GM23338 (cell line): Measurements from ENCODE around the gene DENND2C.

Source experiments
- CREB1 ChIP-seq: fragments of 250-450 bp; sonication (Bioruptor Pico); IDR thresholded peaks from 2 replicates; pipeline ENCODE4 v1.5.0; 2020; ENCODE audit warnings: low read depth, mild to moderate bottlenecking, moderate library complexity
- EZH2 ChIP-seq: fragments of 200-600 bp; sonication (generic); IDR thresholded peaks from one replicate; pipeline ENCODE4 v1.8.0; 2017; ENCODE audit warnings: antibody characterized with exemption, mild to moderate bottlenecking, low read depth; ENCODE audit not compliant: unreplicated experiment
- EZH2phosphoT487 ChIP-seq: fragments of 200-600 bp; sonication (generic); IDR thresholded peaks from one replicate; pipeline ENCODE4 v1.8.1; 2018; ENCODE audit warnings: antibody characterized with exemption; ENCODE audit not compliant: unreplicated experiment
- JUNB ChIP-seq: IDR thresholded peaks from one replicate; pipeline ENCODE4 v1.6.1; 2016; ENCODE audit warnings: antibody characterized with exemption; ENCODE audit not compliant: unreplicated experiment
- NANOG ChIP-seq: IDR thresholded peaks from 2 replicates; pipeline ENCODE4 v1.6.1; 2016; ENCODE audit warnings: antibody characterized with exemption, borderline replicate concordance
- POLR2AphosphoS5 ChIP-seq: IDR thresholded peaks from 2 replicates; pipeline ENCODE4 v1.6.1; 2016; ENCODE audit warnings: antibody characterized with exemption, low read depth
- STAT1 ChIP-seq: IDR thresholded peaks from one replicate; pipeline ENCODE4 v1.6.1; 2016; ENCODE audit warnings: antibody characterized with exemption; ENCODE audit not compliant: unreplicated experiment
- ZNF114 ChIP-seq: fragments of 250-450 bp; sonication (Bioruptor Pico); IDR thresholded peaks from 2 replicates; pipeline ENCODE4 v1.5.0; 2020; ENCODE audit warnings: mild to moderate bottlenecking, moderate library complexity
- ZNF331 ChIP-seq: fragments of 250-450 bp; sonication (Bioruptor Pico); IDR thresholded peaks from 2 replicates; pipeline ENCODE4 v1.5.0; 2020; ENCODE audit warnings: low read depth, mild to moderate bottlenecking, moderate library complexity
- TF ChIP-seq, protein P1 (sequence below), 2 experiments: fragments of 200-600 bp in 1 of 2; sonication (generic) in 1 of 2; conservative IDR thresholded peaks; 2 replicates each; pipeline versions ENCODE4 v1.5.1 to v1.6.1; 2016 to 2017; ENCODE audit warnings: antibody characterized with exemption in 2 of 2, low read depth in 2 of 2, mild to moderate bottlenecking in 2 of 2, moderate library complexity in 1 of 2
- TF ChIP-seq, protein P2 (sequence below): IDR thresholded peaks from 2 replicates; pipeline ENCODE4 v1.6.1; 2016; ENCODE audit warnings: antibody characterized with exemption
- TF ChIP-seq, protein P3 (sequence below): IDR thresholded peaks from one replicate; pipeline ENCODE4 v1.6.1; 2018; ENCODE audit warnings: antibody characterized with exemption; ENCODE audit not compliant: unreplicated experiment
- TF ChIP-seq, protein P4 (sequence below): fragments of 250-450 bp; sonication (Bioruptor Pico); IDR thresholded peaks from 2 replicates; pipeline ENCODE4 v1.5.0; 2020; ENCODE audit warnings: mild to moderate bottlenecking, moderate library complexity

DNA sequence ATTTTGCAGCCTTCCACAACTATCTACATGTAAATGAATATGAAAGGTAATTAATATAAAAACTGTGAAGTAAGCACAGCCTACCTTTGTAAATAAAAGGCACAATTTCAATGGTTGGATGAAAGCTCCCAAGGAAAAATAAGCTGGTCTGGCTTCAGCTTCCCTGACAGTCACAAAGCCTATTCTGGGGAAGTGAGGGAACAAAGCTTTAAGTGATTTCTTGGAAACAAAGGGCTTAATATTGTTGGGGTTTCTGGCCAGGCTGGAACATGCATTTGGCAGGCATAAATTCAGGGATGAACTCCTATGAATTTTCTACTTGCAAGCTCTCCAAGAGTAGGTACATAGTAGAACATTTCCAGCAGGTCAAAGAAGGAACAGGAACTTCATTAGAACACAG, 105.7 kb downstream of the DENND2C start:
- TF ChIP-seq, protein P1, sequence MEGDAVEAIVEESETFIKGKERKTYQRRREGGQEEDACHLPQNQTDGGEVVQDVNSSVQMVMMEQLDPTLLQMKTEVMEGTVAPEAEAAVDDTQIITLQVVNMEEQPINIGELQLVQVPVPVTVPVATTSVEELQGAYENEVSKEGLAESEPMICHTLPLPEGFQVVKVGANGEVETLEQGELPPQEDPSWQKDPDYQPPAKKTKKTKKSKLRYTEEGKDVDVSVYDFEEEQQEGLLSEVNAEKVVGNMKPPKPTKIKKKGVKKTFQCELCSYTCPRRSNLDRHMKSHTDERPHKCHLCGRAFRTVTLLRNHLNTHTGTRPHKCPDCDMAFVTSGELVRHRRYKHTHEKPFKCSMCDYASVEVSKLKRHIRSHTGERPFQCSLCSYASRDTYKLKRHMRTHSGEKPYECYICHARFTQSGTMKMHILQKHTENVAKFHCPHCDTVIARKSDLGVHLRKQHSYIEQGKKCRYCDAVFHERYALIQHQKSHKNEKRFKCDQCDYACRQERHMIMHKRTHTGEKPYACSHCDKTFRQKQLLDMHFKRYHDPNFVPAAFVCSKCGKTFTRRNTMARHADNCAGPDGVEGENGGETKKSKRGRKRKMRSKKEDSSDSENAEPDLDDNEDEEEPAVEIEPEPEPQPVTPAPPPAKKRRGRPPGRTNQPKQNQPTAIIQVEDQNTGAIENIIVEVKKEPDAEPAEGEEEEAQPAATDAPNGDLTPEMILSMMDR (conservative IDR thresholded peaks at IDR 0.05; ENCODE audit: low read depth in 2 of 2), result no peak
- no peak for TF ChIP-seq EZH2
- TF ChIP-seq POLR2AphosphoS5, result no peak
- TF ChIP-seq NANOG, result no peak
- TF ChIP-seq EZH2phosphoT487, result no peak
- TF ChIP-seq ZNF331 (CRISPR knock-in tag), result no peak
- TF ChIP-seq, protein P2, sequence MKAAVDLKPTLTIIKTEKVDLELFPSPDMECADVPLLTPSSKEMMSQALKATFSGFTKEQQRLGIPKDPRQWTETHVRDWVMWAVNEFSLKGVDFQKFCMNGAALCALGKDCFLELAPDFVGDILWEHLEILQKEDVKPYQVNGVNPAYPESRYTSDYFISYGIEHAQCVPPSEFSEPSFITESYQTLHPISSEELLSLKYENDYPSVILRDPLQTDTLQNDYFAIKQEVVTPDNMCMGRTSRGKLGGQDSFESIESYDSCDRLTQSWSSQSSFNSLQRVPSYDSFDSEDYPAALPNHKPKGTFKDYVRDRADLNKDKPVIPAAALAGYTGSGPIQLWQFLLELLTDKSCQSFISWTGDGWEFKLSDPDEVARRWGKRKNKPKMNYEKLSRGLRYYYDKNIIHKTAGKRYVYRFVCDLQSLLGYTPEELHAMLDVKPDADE, result no peak
- TF ChIP-seq JUNB, result no peak
- TF ChIP-seq, protein P3, sequence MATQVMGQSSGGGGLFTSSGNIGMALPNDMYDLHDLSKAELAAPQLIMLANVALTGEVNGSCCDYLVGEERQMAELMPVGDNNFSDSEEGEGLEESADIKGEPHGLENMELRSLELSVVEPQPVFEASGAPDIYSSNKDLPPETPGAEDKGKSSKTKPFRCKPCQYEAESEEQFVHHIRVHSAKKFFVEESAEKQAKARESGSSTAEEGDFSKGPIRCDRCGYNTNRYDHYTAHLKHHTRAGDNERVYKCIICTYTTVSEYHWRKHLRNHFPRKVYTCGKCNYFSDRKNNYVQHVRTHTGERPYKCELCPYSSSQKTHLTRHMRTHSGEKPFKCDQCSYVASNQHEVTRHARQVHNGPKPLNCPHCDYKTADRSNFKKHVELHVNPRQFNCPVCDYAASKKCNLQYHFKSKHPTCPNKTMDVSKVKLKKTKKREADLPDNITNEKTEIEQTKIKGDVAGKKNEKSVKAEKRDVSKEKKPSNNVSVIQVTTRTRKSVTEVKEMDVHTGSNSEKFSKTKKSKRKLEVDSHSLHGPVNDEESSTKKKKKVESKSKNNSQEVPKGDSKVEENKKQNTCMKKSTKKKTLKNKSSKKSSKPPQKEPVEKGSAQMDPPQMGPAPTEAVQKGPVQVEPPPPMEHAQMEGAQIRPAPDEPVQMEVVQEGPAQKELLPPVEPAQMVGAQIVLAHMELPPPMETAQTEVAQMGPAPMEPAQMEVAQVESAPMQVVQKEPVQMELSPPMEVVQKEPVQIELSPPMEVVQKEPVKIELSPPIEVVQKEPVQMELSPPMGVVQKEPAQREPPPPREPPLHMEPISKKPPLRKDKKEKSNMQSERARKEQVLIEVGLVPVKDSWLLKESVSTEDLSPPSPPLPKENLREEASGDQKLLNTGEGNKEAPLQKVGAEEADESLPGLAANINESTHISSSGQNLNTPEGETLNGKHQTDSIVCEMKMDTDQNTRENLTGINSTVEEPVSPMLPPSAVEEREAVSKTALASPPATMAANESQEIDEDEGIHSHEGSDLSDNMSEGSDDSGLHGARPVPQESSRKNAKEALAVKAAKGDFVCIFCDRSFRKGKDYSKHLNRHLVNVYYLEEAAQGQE, result no peak
- no peak for TF ChIP-seq STAT1
- no peak for TF ChIP-seq CREB1 (CRISPR knock-in tag)
- TF ChIP-seq ZNF114 (CRISPR knock-in tag), result no peak
- TF ChIP-seq, protein P4, sequence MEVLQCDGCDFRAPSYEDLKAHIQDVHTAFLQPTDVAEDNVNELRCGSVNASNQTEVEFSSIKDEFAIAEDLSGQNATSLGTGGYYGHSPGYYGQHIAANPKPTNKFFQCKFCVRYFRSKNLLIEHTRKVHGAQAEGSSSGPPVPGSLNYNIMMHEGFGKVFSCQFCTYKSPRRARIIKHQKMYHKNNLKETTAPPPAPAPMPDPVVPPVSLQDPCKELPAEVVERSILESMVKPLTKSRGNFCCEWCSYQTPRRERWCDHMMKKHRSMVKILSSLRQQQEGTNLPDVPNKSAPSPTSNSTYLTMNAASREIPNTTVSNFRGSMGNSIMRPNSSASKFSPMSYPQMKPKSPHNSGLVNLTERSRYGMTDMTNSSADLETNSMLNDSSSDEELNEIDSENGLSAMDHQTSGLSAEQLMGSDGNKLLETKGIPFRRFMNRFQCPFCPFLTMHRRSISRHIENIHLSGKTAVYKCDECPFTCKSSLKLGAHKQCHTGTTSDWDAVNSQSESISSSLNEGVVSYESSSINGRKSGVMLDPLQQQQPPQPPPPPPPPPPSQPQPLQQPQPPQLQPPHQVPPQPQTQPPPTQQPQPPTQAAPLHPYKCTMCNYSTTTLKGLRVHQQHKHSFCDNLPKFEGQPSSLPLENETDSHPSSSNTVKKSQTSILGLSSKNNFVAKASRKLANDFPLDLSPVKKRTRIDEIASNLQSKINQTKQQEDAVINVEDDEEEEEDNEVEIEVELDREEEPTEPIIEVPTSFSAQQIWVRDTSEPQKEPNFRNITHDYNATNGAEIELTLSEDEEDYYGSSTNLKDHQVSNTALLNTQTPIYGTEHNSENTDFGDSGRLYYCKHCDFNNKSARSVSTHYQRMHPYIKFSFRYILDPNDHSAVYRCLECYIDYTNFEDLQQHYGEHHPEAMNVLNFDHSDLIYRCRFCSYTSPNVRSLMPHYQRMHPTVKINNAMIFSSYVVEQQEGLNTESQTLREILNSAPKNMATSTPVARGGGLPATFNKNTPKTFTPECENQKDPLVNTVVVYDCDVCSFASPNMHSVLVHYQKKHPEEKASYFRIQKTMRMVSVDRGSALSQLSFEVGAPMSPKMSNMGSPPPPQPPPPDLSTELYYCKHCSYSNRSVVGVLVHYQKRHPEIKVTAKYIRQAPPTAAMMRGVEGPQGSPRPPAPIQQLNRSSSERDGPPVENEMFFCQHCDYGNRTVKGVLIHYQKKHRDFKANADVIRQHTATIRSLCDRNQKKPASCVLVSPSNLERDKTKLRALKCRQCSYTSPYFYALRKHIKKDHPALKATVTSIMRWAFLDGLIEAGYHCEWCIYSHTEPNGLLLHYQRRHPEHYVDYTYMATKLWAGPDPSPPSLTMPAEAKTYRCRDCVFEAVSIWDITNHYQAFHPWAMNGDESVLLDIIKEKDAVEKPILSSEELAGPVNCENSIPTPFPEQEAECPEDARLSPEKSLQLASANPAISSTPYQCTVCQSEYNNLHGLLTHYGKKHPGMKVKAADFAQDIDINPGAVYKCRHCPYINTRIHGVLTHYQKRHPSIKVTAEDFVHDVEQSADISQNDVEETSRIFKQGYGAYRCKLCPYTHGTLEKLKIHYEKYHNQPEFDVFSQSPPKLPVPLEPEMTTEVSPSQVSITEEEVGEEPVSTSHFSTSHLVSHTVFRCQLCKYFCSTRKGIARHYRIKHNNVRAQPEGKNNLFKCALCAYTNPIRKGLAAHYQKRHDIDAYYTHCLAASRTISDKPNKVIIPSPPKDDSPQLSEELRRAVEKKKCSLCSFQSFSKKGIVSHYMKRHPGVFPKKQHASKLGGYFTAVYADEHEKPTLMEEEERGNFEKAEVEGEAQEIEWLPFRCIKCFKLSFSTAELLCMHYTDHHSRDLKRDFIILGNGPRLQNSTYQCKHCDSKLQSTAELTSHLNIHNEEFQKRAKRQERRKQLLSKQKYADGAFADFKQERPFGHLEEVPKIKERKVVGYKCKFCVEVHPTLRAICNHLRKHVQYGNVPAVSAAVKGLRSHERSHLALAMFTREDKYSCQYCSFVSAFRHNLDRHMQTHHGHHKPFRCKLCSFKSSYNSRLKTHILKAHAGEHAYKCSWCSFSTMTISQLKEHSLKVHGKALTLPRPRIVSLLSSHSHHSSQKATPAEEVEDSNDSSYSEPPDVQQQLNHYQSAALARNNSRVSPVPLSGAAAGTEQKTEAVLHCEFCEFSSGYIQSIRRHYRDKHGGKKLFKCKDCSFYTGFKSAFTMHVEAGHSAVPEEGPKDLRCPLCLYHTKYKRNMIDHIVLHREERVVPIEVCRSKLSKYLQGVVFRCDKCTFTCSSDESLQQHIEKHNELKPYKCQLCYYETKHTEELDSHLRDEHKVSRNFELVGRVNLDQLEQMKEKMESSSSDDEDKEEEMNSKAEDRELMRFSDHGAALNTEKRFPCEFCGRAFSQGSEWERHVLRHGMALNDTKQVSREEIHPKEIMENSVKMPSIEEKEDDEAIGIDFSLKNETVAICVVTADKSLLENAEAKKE (CRISPR knock-in tag), result no peak
